Lung microvascular endothelial cell (primary cell): ENCODE results near the gene LGALS9. TPM values are rescaled to one million over a fixed set of nuclear protein-coding genes. Genes with fewer than 3 reads are reported as not detected.
"Not testable (repeated sequence)": the region's sequence is repeated elsewhere in the genome, so short reads cannot be mapped to it uniquely, and the experiment has no call there.

ENCODE experiments used
- DNase-seq, 2 donors: peaks; one replicate each; pipeline versions ENCODE4 v3.0.0 to v3.0.0-alpha.2; 2010; ENCODE audit warnings: low read depth in 2 of 2
- total RNA-seq: library from RNA; depleted of rRNA; stranded (reverse); fragments of >200 nt; gene quantifications from 2 replicates; pipeline ENCODE4 v1.2.1, GENCODE V29; 2014

Gene LGALS9
- total RNA-seq, 1 donor from 2014 or later, result 24.8 TPM

DNA sequence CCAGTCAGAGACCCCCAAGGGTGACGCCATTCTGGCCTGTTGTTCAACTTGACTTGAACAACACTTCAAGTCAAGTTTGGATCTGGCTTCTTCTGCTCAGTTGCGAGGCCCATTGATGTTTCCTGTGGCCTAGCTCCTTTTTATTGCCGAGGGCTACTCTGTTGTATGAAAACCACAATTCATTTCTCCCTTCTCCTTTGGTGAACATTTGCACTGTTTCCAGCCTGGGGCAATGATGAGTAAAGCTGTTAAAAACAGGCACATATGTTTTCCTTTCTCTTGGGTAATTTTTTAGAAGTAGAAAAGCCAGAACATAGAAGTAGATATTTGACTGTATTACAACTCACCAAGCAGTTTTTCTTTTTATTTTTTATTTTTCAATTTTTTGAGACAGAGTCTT lies 1.7 kb upstream of the LGALS9 start:
- DNase-seq, result not testable (repeated sequence)

- DNase-seq, result peak; percentile 14 to 31
Measured at GRCh38 chr17:27631411-27631760, 398 bp downstream of the LGALS9 start.

DNA sequence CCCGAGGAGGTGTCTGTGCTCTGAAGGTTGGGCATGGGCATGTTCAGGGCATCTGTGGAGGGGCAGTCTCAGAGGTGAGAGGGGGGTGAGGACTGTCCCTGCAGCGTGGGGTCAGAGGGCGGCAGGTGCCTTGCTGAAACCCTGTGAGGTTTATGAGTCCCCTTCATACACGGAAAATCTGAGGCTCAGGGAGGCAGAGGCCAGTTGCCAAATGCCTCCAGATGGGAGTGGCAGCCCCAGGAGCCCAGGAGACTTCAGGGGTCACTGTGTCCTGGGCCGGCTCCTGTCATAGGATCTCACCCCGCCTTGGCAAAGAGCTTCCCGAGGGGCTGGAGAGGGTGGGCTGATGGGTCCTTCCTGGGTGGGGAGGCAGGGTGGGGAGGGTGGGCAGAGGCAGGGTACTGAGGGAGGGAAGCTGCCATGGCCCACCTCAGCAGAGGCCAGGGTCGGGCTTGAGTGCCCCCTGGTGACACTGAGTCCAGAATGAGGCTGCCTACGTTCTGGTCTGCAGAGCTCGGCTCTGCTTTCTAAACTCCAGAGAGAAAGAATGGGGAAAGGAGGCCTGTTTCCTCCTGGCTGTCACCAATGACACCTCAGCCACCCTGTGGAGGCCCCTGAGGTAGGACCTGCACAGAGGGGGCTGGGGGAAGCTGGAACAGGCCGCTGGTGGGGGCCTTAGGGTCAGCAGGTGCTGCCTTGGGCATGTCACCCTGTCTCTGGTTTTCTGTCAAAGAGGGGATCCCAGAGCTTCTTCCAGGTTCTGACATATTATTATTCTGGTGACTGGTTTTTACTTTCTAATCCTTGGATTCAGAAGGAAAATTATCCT lies 1.1 kb downstream of the LGALS9 start:
- DNase-seq, result no peak

GRCh38 chr17:27632766-27633165 lies 1.8 kb downstream of the LGALS9 start:
- DNase-seq, result peak; percentile 57 to 92

- DNase-seq, result peak in 1 of 2 donors; percentile 12
Measured at GRCh38 chr17:27633312-27634025, 2.5 kb downstream of the LGALS9 start.

DNA sequence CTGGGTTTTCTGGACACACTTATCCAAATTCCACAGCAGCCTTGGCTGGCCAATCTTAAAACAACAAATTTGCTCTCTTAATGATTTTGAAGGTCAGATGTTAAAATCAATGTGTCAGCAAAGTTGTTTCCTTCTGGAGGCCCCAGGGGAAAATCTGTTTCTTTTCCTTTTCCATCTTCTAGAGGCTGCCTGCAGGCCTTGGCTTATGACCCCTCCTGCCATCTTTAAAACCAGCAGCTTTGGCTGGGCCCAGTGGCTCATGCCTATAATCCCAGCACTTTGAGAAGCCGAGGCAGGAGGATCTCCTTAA lies 3.0 kb downstream of the LGALS9 start:
- DNase-seq, result no peak

DNA sequence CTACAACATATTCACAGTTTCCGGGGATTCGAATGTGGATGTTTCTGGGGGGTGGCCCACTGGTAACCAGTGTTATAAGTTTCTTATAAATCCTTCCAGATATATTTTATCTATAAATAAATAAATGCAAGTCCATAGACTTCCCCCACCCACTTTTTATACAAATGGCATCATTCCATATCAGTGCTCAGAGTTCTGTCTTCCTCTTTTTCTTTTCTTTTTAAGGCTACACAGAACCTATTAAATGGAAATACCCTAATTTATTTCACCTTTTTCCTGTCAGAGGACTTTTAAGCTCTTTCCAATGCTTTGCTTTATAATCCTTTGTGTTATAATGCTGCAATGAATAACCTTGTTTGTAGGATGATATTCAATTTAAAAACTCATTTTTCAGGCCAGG lies 3.8 kb downstream of the LGALS9 start:
- DNase-seq, result no peak

GRCh38 chr17:27635275-27635823 lies 4.4 kb downstream of the LGALS9 start:
- DNase-seq, result peak in 1 of 2 donors; percentile 32

GRCh38 chr17:27636005-27636520 lies 5.1 kb downstream of the LGALS9 start:
- not testable (repeated sequence) for DNase-seq

GRCh38 chr17:27637818-27638217 lies 6.8 kb downstream of the LGALS9 start:
- DNase-seq, result not testable (repeated sequence)

GRCh38 chr17:27638415-27638914 lies 7.5 kb downstream of the LGALS9 start:
- not testable (repeated sequence) for DNase-seq

- no peak for DNase-seq
Measured at GRCh38 chr17:27640790-27641189, 9.8 kb downstream of the LGALS9 start.

DNA sequence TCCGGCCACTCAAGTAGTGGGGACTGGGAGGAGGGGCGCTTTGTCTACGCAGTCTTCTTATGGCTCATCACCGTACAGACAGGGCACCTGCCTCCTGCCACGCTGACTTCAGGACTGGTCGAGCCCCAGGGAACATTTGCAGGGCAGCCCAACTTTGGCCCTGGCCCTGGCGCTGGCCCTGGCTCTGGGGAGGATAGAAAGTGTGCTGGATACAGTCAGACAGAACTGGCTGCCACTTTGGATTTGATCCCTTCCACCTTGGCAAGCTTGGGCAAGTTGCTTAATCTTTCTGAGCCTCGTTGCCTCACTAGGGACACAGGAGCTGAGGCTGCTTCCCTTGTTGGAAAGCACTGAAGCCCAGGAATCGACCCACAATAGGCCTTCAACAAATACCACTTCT lies 13.6 kb downstream of the LGALS9 start:
- DNase-seq, result no peak

GRCh38 chr17:27645621-27646020 lies 14.6 kb downstream of the LGALS9 start:
- not testable (repeated sequence) for DNase-seq

DNA sequence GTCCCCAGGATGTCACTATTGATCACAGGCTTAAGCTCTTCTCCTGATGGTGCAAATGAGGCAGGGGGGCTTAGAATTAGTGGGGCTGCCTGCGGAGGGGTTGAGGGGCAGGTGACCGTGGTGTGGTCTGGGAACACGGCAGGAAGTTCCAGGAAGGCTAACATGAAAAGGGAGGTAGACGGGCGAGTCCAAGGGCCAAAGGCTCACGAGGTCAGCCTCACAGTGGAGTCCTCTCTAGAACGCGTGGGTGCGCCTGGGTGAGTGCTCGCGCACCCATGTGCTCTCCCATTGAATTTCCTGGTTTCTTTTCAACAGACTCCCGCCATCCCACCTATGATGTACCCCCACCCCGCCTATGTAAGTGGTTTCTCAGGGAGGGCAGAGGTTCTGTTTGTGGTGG lies 15.2 kb downstream of the LGALS9 start:
- DNase-seq, result no peak

- DNase-seq, result no peak
Measured at GRCh38 chr17:27647765-27648164, 16.8 kb downstream of the LGALS9 start.

DNA sequence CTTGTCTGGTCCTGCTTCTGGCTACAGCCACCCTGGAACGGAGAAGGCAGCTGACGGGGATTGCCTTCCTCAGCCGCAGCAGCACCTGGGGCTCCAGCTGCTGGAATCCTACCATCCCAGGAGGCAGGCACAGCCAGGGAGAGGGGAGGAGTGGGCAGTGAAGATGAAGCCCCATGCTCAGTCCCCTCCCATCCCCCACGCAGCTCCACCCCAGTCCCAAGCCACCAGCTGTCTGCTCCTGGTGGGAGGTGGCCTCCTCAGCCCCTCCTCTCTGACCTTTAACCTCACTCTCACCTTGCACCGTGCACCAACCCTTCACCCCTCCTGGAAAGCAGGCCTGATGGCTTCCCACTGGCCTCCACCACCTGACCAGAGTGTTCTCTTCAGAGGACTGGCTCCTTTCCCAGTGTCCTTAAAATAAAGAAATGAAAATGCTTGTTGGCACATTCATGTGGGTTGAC lies 18.2 kb downstream of the LGALS9 start:
- DNase-seq, result not testable (repeated sequence)

DNA sequence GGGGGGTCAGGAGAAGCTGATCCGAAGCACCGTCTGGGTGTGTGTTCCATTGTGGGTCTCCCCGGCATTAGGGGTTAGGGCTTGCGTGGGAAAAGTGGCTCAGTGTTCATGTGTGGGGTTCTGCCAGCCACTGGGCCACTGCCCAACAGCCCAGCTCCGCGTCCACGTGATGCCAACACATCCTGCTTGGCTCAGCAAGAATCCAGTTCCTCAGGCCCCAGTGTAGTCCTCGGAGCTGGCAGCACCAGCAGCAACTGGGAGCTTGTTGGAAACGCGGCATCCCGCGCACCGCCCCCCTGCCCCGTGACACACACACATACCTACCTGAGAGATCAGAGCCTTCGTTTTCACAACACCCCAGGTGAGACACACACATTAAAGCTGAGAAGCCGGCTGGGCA lies 18.9 kb downstream of the LGALS9 start:
- peak in 1 of 2 donors; percentile 28 for DNase-seq

DNA sequence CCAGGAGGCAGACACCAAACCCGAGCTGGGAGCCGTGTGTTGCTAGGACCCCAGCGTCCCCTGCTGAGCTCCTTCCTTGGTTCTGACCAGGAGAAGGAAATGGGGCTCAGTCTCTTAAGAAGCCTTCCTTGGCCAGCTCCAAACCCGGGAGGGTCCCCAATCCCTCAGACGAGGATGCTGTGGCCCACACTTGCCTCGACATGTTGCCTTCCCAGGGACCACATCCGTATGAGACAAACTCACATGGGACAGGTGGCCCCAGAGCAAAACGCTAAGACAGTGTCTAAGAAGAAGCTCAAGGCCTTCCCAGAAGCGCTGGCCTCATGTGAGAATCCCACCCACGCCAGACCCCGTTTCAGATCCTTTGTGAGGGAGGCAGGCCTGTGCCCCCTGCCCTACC lies 19.8 kb downstream of the LGALS9 start:
- no peak for DNase-seq

GRCh38 chr17:27651411-27652345 lies 20.7 kb downstream of the LGALS9 start:
- DNase-seq, result peak; percentile 58 to 63

DNA sequence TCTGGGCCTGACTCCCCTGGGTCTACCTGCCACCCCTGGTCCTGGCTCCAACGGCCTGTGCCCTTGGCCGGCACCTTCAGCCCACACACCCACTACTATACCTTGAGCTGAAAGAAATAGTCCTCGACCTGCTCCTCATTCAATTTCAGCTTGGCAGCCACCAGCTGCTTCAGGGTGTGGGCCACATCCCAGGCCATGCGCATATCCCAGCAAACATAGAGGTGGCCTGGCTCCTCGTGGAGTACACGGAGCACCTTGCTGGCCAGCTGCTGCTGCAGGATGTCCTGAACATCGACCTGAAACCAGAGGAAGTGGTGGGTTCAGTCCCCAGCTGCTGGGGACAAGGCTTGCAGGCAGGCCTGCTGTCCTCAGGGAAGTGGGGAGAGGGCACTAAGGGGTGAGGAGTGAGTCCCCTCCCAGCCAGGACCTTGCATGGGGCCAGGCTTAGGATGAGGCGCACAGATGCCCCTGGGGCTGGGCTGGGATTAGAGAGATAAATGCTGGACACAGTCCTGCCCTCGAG lies 22.5 kb downstream of the LGALS9 start:
- not testable (repeated sequence) for DNase-seq
